HG02852 (cell line): ENCODE data around the gene FBXO48.

Source experiments
- ATAC-seq: cut with Tn5 transposase; IDR thresholded peaks from one replicate; pipeline ENCODE4 v1.9.1; 2021; ENCODE audit warnings: mild to moderate bottlenecking, moderate library complexity; ENCODE audit not compliant: unreplicated experiment

Gene FBXO48

GRCh38 chr2:68467077-68467960, at the start of gene FBXO48, which contains the start of gene APLF:
TSS of gene FBXO48 (minus strand) at chr2:68467294. CDS start at chr2:68465145, 2,149 bp downstream.
TSS of gene APLF (plus strand) at chr2:68467585. CDS start at chr2:68467732, 147 bp downstream.
- peak; percentile 92 for ATAC-seq

DNA sequence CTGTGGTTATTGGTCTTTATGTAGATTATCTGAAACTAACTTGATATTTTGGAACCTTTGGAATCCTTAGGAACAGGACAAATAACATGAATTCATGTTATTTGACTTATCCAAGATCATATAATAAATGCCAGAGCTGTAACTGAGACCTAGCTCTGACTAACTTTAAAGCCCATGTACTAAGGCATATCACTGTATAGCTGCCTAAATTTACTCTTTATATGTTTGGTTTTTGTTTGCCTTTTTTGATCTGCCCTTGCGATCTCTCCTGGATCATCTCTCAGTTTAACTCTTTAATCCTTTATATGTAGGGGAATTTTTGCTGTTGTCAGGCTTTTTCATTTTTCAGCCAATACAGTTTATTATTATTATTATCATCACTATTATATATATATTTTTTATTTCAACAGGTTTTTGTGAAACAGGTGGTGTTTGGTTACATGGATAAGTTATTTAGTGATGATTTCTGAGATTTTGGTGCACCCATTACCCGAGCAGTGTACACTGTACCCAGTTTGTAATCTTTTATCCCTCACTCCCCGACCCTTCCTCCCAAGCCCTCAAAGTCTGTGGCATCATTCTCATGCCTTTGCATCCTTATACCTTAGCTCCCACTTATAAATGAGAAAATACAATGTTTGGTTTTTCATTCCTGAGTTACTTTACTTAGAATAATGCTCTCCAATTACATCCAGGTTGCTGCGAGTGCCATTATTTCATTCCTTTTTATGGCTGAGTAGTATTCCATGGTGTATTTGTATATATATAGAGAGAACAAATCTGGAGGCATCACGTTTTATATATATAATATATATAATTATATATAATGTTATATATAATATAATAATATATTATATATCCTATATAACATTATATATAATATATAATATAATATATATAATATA, 49.2 kb upstream of the FBXO48 start:
- ATAC-seq, result no peak

- no peak for ATAC-seq
These were observed 47.3 kb upstream of the FBXO48 start for GRCh38 chr2:68514316-68514929.

DNA sequence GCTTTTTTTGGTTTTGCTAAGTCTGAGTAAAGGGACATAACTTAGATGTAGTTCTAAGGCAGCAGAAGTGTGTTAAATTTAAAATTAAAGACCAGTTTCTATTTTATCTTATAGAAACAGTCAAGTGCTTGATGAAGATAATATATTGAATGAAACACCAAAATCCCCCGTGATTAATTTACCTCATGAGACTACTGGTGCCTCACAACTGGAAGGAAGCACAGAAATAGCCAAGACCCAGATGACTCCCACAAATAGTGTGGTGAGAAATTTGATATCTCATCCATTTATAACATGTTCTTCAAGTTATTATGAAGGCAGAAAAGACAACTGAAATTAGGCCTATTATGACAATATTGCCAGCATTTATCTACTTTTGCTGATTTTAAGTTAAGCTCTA, 45.9 kb upstream of the FBXO48 start:
- ATAC-seq, result no peak

DNA sequence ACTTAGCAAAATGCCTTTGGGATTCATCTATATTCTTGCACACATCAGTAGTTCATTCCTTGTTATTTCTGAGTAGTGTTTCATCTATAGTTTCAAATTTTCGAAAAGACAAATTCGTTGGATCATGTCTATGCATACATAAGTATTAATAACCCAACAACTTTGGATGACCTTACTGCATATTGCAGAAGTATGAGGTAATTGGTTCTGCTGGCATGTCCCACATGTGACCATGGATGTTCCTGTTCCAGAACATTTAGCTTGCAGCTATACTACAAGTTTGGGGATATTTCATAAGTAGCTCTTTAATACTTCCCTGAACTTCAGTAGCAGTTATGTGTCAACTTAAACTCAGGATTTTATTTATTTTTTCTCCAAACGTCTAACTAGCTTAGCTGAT, 45.2 kb upstream of the FBXO48 start:
- ATAC-seq, result no peak

- no peak for ATAC-seq
These were observed 39.1 kb upstream of the FBXO48 start for GRCh38 chr2:68506170-68506569.

DNA sequence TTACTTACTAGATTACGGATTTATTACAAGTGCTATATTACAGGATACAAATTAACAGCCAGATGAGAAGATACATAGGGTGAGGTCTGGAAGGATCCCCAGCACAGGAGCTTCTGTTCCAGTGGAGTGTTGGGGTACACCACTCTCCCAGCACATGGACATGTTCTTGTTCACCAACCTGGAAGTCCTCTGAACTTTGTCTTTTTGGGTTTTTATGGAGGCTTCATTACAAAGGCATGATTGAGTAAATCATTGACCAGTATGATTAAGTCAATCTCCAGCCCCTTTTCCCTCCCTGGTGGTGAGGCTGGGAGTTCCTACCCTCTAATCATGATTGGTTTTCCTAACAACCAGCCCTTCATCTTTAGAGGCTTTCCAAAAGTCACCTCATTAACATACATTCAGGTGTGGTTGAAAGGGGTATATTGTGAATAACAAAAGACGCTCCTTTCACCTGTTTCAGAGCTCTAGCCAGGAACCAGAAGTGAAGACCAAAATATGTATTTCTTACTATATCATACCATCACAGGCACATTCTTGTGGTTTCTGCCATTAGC, 38.6 kb upstream of the FBXO48 start:
- no peak for ATAC-seq

- no peak for ATAC-seq
These were observed 34.7 kb upstream of the FBXO48 start for GRCh38 chr2:68501768-68502167.

DNA sequence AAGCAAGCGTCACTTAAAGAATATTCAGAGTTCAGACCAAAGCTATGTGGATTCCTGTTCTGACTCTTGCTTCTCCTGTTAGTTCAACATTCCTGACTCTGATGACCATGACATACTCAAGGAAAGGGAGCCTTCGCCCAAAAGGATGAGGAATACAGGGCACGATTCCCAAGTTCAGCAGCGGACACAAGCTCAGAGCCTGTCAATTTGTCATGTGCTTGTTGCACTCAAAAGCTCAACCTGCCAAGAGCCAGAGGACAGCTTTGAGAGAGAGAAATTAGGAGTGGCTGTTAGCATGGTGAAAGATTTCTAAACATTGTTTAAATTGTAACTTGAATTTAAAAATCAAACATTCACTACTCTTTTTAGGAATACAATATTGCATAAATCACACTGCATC, 33.6 kb upstream of the FBXO48 start:
- ATAC-seq, result no peak

- no peak for ATAC-seq
These were observed 32.0 kb upstream of the FBXO48 start for GRCh38 chr2:68499133-68499532.

DNA sequence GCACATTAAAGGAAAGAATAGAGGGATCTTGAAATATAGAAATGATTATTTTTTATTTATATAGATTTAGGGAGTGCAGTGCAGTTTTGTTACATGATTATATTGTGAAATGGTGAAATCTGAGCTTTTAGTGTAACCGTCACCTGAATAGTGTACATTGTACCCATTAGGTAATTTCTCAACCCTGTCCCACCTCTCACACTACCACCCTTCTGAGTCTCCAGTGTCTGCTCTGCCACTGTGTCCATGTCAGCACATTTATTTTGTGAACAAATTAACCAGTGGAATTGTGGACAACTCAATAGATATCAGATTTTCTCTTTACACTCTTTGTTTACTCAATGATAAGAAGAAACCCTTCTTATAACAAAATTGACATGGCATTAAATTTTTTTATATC, 24.5 kb upstream of the FBXO48 start:
- ATAC-seq, result no peak

DNA sequence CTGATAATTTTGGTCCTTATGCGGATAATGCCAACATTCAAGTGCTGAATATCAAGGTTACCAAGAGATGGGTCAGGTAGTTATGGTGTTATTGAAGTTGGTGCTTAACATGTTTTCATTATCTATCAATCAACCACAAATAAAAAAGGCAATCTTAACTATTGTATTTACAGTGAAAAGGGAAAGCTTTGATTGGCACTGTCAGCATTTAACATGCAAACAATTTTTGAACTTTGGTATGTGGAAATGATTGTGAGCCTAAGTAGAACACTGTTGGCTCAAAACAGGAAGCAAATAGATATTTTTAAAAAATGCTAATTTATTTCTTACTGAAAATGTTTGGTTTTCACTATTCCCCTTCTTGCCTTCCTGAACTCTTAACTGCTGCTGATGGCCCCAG, 22.2 kb upstream of the FBXO48 start:
- no peak for ATAC-seq

DNA sequence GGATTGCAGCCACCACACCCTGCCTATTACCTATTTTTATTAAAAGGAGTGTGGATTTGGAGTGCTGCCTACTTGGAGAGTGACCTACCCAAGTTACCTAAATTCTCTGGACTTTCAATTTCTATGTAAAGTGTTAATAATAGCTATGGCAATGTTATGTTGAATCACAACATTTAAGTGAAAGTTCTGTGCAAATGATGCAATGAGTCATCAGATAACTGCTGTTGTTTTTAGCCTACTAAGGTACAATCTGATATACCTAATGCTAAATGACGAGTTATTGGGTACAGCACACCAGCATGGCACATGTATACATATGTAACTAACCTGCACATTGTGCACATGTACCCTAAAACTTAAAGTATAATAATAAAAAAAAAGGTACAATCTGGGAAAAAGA, 21.5 kb upstream of the FBXO48 start:
- peak; percentile 66 for ATAC-seq

GRCh38 chr2:68487773-68488355, 20.8 kb upstream of the FBXO48 start:
- no peak for ATAC-seq

- ATAC-seq, result no peak
These were observed 15.9 kb upstream of the FBXO48 start for GRCh38 chr2:68483011-68483410.

DNA sequence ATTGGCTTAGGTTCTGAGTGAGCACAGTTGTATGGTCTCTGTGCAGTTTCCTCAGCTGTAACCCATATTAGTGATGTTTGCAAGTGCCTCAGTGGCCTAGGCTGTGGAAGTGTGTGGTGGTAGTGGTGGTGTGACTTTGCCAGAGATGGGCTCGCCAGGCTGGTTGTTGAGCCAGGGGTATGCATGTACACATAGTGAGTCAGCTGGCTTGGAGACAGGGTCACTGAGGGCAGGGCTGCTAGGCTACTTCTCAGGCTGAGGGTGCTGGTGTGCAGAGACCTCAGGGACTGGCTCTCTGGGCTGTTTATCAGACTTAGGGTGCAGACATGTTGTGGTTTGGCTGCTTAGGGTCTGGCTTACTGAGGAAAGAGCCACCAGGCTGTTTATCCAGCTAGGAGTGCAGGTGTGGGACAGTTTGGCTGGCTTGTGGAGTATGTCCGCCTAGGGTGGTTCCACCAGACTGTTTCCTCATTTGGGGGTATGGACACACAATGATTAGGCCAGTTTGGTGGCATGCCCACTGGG, 15.3 kb upstream of the FBXO48 start:
- no peak for ATAC-seq

DNA sequence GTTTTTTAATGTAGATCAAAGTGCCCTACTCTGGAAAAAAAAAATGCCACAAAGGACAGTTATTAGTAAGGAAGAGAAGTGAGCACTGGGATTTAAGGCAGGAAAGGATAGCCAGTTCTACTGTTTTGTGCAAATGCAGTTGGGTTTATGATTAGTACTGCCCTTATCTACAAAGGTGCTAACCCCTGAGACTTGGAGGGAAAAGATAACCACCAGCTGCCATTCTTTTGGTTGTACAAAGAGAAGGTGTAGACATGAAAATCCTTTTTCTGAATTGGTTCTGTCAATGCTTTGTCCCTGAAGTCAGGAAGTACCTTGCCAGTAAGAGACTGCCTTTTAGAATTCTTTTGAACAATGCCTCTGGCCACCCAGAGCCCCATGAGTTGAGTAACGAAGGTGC, 11.6 kb upstream of the FBXO48 start:
- ATAC-seq, result no peak

GRCh38 chr2:68476454-68476853, 9.4 kb upstream of the FBXO48 start:
- ATAC-seq, result no peak

- no peak for ATAC-seq
These were observed 8.5 kb upstream of the FBXO48 start for GRCh38 chr2:68475576-68475975.

DNA sequence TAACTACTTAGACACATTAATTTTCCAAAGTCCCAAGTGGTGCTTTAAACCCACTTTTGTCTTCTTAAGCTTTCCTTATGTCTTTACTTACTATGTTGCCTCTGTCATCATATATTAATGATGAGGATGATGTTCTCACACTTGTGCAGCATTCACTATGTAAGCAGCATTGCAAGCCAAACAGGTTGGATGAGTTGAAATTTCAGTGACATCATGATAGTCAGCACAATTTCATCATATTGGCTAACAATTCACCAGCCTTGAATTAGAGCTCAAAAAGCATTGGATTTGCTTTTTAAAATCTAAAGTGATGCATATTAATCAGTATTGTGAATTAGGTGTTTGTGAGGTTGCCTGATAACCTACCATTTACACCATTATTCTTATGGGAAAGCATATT, 8.0 kb upstream of the FBXO48 start:
- no peak for ATAC-seq
